ENCODE measurements around the gene SLC35G3.
"Not testable (repeated sequence)": the region's sequence is repeated elsewhere in the genome, so short reads cannot be mapped to it uniquely, and the experiment has no call there.

Gene SLC35G3

GRCh38 chr17:35162755-35163154, 31.4 kb downstream of the SLC35G3 start:
- no peak for DNase-seq

- peak; percentile 9 for DNase-seq
Measured at GRCh38 chr17:35161281-35161761, 32.9 kb downstream of the SLC35G3 start.

GRCh38 chr17:35160354-35161201, 33.6 kb downstream of the SLC35G3 start:
- DNase-seq: no peak

- no peak for DNase-seq
Measured at GRCh38 chr17:35159940-35160339, 34.3 kb downstream of the SLC35G3 start.

GRCh38 chr17:35155246-35155645, 38.9 kb downstream of the SLC35G3 start:
- DNase-seq: no peak

- no peak for DNase-seq
Measured at GRCh38 chr17:35154196-35155165, 39.7 kb downstream of the SLC35G3 start.

- no peak for DNase-seq
Measured at GRCh38 chr17:35152421-35153140, 41.6 kb downstream of the SLC35G3 start.

GRCh38 chr17:35151080-35151479, 43.1 kb downstream of the SLC35G3 start:
- DNase-seq: not testable (repeated sequence)

GRCh38 chr17:35149941-35150340, 44.3 kb downstream of the SLC35G3 start:
- DNase-seq: no peak

GRCh38 chr17:35148144-35148543, 46.0 kb downstream of the SLC35G3 start:
- DNase-seq: no peak

GRCh38 chr17:35147375-35147905, 46.8 kb downstream of the SLC35G3 start, which contains the start of gene UNC45B:
Gene UNC45B, plus strand, starts transcription at chr17:35147817. Its CDS starts 447 bp downstream, at chr17:35148264.
- no peak for DNase-seq

GRCh38 chr17:35146214-35146833, 47.9 kb downstream of the SLC35G3 start:
- no peak for DNase-seq

- no peak for DNase-seq
Measured at GRCh38 chr17:35144840-35145239, 49.4 kb downstream of the SLC35G3 start.
